Raji (cell line): ENCODE measurements around the gene ADGRG4.

Experiments used
- POLR2A ChIP-seq: IDR thresholded peaks from 2 replicates; pipeline ENCODE4 v1.6.1; 2011; ENCODE audit warnings: low read depth, low read length, control low read depth; ENCODE audit not compliant: insufficient read depth

The ADGRG4 gene

GRCh38 chrX:136417806-136418205 is 117.0 kb downstream of the ADGRG4 start:
- no peak for TF ChIP-seq POLR2A

GRCh38 chrX:136421338-136421737 is 120.6 kb downstream of the ADGRG4 start:
- TF ChIP-seq POLR2A = no peak

GRCh38 chrX:136423724-136424123 is 123.0 kb downstream of the ADGRG4 start:
- TF ChIP-seq POLR2A = no peak

- TF ChIP-seq POLR2A = no peak
Observed at GRCh38 chrX:136425996-136426395, 125.2 kb downstream of the ADGRG4 start.

GRCh38 chrX:136431625-136432024 is 130.9 kb downstream of the ADGRG4 start:
- no peak for TF ChIP-seq POLR2A

- TF ChIP-seq POLR2A = no peak
Observed at GRCh38 chrX:136437774-136438173, 137.0 kb downstream of the ADGRG4 start.

- TF ChIP-seq POLR2A = no peak
Observed at GRCh38 chrX:136438192-136438591, 137.4 kb downstream of the ADGRG4 start.

- TF ChIP-seq POLR2A = no peak
Observed at GRCh38 chrX:136446208-136446607, 145.4 kb downstream of the ADGRG4 start.

GRCh38 chrX:136447308-136447707 is 146.5 kb downstream of the ADGRG4 start:
- no peak for TF ChIP-seq POLR2A

- no peak for TF ChIP-seq POLR2A
Observed at GRCh38 chrX:136447968-136448367, 147.2 kb downstream of the ADGRG4 start.

GRCh38 chrX:136450050-136450830 is 149.5 kb downstream of the ADGRG4 start:
- no peak for TF ChIP-seq POLR2A

GRCh38 chrX:136452614-136453013 is 151.9 kb downstream of the ADGRG4 start:
- no peak for TF ChIP-seq POLR2A

GRCh38 chrX:136453114-136453513 is 152.4 kb downstream of the ADGRG4 start:
- TF ChIP-seq POLR2A = no peak

GRCh38 chrX:136453771-136454170 is 153.0 kb downstream of the ADGRG4 start:
- TF ChIP-seq POLR2A = no peak

- TF ChIP-seq POLR2A = no peak
Observed at GRCh38 chrX:136456133-136456532, 155.4 kb downstream of the ADGRG4 start.

GRCh38 chrX:136457303-136457917 is 156.6 kb downstream of the ADGRG4 start:
- no peak for TF ChIP-seq POLR2A
